ENCODE measurements around the gene ZNF3.
"Not testable (repeated sequence)": the region's sequence is repeated elsewhere in the genome, so short reads cannot be mapped to it uniquely, and the experiment has no call there.

Gene ZNF3

DNA sequence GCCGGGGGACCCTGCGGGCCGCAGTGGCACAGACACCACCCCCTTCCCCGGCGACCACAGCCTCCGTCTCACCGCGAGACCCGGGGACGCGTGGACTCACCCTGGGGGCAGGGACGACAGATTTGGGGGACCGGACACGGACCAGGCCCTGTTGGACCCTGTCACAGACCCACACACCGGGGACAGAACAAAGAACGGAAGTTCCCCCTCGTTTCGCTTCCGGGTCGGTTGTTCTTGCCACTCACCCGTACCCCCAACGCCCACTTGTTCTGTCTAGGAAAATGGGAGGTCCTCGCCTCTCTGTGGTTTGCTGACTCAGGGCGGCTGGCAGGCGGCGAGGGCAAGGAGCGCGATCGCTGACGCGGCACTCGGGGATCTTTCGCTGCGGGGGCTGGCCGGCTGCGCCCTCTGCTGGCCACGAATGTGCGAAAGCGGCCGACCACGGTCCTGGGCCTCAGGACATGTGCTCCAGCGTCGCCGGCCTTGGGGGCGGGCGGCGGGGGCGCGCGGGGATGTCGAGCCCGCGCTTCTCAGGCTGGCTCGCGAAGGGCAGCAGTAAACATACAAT, at the start of gene ZNF3:
ZNF3 (minus strand) TSS at position 189 of the 568 bp plus-strand sequence. CDS start 4,366 bp downstream, outside the sequence.
- DNase-seq, result peak; percentile 98 to 99

DNA sequence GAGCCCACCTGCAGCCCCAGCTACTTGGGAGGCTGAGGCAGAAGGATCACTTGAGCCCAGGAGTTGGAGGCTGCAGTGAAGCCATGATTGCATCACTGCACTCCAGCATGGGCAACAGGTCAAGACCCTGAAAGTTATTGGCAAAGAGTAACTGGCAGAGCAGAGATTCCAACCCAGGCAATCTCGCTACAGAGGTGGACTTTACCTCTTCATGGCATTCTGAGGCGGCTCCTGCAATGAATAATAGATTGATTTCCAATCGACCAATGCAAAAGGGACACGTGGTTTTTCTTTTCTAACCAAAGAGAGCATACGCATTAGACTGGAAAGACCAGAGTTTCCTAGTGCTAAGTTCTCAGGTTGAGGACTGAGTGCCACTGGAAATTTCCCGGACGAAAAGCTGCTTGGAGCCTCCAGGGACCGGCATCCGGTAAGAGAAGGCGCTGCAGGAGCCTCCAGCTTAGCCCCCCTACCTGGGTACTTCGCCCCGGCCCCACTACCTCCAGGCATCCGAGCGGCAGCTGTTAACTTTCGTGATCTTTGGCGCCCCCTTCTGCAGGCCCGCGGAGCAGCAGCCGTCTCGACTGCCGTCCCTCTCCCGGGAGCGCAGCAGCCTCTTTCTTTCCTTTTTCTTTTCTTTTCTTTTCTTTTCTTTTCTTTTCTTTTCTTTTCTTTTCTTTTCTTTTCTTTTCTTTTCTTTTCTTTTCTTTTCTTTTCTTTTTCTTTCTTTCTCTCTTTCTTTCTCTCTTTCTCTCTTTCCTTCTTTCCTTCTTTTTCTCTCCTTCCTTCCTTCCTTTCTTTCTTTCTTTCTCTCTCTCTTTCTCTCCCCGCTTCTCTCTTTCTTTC, 49.3 kb upstream of the ZNF3 start:
- peak; percentile 80 to 84 for DNase-seq

DNA sequence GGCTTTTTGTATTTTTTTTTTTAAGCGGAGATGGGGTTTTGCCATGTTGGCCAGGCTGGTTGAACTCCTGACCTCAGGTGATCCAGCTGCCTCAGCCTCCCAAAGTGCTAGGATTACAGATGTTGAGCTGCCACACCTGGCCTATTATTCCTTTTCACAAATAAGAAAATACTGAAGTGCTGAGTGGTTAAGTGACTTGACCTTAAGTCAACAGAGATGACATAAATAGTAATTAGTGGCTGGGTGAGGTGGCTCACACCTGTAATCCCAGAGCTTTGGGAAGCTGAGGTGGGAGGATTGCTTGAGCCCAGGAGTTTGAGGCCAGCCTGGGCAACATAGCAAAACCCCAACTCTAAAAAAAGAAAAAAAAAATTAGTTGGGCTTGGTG, 48.7 kb upstream of the ZNF3 start:
- DNase-seq, result not testable (repeated sequence)

GRCh38 chr7:100128637-100128963, 47.1 kb upstream of the ZNF3 start:
- DNase-seq, result no peak

GRCh38 chr7:100127866-100128636, 46.5 kb upstream of the ZNF3 start:
- DNase-seq, result peak in 1 of 2 donors; percentile 20

GRCh38 chr7:100126931-100127865, 45.7 kb upstream of the ZNF3 start, which contains the start of gene MBLAC1:
Gene MBLAC1, plus strand, starts transcription at chr7:100126967. Its CDS starts 429 bp downstream, at chr7:100127396.
- peak; percentile 88 to 95 for DNase-seq

DNA sequence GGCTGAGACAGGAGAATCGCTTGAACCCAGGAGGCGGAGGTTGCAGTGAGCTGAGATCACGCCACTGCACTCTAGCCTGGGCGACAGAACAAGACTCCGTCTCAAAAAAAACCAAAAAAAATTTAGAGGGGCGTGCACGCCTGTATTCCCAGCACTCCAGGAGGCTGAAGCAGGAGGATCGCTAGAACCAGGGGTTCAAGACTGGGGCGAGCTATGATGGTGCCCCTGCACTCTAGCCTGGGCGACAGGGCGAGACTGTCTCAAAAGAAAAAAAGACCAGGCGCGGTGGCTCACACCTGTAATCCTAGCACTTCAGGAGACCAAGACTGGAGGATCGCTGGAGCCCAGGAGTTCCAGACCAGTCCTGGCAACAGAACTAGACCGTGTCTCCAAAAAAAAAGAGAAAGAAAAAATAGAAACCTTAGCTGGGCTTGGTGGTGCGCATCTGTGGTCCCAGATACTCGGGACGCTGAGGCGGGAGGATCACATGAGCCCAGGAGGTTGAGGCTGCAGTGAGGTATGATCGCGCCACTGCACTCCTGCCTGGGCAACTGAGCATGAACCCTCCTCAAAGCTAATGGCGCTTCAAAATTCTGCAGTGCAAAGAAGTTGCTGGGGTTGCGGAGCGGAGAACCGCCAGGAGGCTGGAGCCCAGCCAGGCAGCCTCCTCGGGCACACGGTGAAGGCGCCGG, 44.9 kb upstream of the ZNF3 start:
- no peak for DNase-seq

GRCh38 chr7:100124301-100125230, 43.0 kb upstream of the ZNF3 start:
- DNase-seq, result no peak

- DNase-seq, result no peak
Observed at GRCh38 chr7:100122568-100122967, 41.0 kb upstream of the ZNF3 start.

GRCh38 chr7:100122067-100122466, 40.5 kb upstream of the ZNF3 start:
- DNase-seq, result no peak

GRCh38 chr7:100120733-100121036, 39.2 kb upstream of the ZNF3 start:
- DNase-seq, result no peak

DNA sequence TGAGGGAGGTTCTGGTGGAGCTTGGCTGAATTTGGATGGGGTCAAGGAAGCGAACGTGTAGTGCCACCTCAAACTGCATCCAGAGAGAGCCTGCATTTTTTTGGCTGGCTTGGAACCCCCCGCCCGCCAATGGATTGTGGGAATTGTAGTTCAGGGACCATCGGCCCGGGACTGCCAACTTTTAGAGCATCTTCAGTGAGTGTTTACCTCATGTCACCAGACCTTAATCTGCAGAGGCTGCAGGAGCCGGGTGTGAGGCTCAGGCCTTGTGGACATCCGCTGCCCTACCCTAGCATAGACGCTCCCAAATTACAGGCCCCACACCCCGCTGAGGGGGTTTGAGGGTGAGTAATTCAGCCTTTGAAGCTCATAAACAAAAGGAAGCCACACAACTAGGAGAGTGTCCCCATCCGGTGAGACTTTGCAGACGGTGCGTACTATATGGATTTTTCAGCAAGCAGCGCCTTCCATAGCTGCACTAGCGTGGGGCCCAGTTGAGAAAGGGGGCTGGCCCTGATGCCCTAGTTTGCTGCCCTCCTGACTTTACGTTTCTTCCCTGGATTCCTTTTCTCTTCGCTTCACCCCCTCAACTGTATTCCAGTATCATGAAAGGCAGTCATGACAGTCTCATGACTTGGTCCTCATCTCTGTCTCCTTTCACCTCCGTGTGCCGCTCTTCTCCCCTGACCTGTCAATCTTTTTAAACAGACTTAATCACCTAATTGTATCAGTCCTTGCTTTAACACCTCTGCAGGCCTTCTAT, 38.6 kb upstream of the ZNF3 start:
- peak; percentile 62 to 81 for DNase-seq

- DNase-seq, result peak; percentile 94 to 96
Observed at GRCh38 chr7:100119072-100119969, 37.8 kb upstream of the ZNF3 start, which contains the start of the genes CNPY4 and TAF6. Gene CNPY4, plus strand, starts transcription at chr7:100119634. Its CDS starts 111 bp downstream, at chr7:100119745. Gene TAF6, minus strand, starts transcription at chr7:100119358. Its CDS starts 5,149 bp downstream, at chr7:100114209.

- no peak for DNase-seq
Observed at GRCh38 chr7:100118388-100119071, 37.0 kb upstream of the ZNF3 start.

GRCh38 chr7:100115026-100115425, 33.5 kb upstream of the ZNF3 start:
- no peak for DNase-seq

- DNase-seq, result no peak
Observed at GRCh38 chr7:100111914-100112313, 30.4 kb upstream of the ZNF3 start.

DNA sequence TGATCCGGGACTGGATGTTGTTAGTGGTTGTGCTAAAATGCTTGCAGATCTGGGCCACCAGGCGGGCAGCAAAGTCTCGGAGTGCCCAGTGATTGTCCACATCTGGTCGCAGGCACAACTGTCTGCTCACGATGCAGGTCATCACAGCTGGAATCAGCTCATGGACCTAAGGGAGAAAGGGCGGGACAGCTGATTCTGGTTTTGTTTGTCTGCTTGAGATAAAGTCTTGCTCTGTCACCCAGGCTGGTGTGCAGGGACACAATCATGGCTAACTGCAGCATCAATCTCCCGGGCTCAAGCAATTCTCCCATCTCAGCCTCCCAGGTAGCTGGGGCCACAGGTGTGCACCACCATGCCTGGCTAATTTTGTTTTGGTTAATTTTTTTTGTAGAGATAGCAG, 29.6 kb upstream of the ZNF3 start:
- no peak for DNase-seq

- no peak for DNase-seq
Observed at GRCh38 chr7:100109521-100110163, 28.1 kb upstream of the ZNF3 start.
